ENCODE results near the gene ZNF451.

DNA sequence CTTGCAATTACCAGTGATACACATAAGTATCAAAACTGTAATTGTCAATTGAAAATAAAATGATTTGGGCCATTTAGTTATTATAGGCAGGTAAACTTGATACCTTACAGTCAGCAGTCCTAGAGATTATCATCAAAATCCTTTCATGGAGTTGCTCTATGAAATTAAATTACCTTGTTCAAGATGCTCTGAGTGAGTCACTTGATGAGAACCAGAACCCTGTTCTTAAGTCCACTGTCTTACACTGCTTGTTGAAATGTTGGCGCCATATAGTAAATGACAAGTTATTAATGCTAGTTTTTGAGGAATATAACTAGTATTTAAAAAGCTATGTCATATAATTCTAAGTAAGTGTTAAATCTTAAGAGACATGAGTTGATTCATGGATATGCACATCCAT, 45.0 kb downstream of the ZNF451 start:
- TF ChIP-seq, protein P1, sequence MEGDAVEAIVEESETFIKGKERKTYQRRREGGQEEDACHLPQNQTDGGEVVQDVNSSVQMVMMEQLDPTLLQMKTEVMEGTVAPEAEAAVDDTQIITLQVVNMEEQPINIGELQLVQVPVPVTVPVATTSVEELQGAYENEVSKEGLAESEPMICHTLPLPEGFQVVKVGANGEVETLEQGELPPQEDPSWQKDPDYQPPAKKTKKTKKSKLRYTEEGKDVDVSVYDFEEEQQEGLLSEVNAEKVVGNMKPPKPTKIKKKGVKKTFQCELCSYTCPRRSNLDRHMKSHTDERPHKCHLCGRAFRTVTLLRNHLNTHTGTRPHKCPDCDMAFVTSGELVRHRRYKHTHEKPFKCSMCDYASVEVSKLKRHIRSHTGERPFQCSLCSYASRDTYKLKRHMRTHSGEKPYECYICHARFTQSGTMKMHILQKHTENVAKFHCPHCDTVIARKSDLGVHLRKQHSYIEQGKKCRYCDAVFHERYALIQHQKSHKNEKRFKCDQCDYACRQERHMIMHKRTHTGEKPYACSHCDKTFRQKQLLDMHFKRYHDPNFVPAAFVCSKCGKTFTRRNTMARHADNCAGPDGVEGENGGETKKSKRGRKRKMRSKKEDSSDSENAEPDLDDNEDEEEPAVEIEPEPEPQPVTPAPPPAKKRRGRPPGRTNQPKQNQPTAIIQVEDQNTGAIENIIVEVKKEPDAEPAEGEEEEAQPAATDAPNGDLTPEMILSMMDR (IDR thresholded peaks at IDR 0.05), result no peak
- TF ChIP-seq POLR2A (IDR thresholded peaks at IDR 0.05) (no peak), POLR2AphosphoS5 (IDR thresholded peaks at IDR 0.05) (no peak)

All from prostate gland (tissue), 2 donors.